Activated CD8-positive, alpha-beta memory T cell treated with anti-CD3 and anti-CD28 coated beads, Interleukin-2, amount 50 U/mL, for 1 hour (primary cell): ENCODE data around the gene MYO1D.
"Not testable (repeated sequence)": the region's sequence is repeated elsewhere in the genome, so short reads cannot be mapped to it uniquely, and the experiment has no call there.

Experiments
- DNase-seq: peaks from one replicate; pipeline ENCODE4 v3.0.0-alpha.2; 2020; ENCODE audit errors: extremely low read depth

MYO1D gene

DNA sequence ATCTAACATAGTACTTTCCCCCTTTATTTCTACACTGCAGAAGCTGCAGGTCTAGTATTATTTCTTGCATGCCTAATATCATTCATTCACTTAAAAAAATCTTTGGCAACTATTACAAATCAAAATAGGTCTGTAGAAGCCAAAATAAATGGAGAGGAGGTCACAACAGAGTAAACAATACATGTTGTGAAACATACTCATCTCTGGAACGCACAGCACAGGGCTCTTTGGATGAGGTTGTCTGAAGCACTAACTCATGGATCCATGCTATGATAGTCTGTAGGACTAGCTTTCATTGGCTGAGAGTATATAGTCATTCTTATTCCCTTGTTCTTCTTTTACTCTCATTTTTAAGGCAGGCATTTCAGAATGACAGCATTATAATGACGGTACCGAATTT, 21.3 kb downstream of the MYO1D start:
- DNase-seq = no peak

DNA sequence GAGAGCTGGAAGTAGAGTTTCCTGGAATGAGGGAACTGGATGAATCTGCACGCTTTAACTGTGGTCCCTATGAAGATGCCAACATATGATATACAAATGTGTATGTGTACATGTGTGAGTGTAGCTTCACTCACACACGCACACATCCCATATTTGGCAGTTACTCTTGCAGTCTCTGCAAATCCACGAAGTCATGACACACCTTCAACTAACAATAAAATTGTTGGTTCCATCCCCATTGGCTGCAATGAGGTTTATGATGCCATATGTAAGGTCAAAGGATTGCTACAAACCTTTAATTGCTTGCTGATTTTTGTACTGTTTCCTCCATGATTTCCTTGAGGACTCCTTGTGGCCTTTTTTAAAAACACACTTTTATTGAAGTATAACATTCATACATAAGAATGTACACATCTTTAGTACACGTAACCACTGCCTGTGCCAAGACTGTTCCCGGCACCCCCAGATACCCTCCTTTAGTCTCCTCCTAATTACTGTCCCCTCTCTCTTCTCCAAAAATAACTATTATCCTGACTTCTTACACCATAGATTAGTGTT, 22.0 kb downstream of the MYO1D start:
- no peak for DNase-seq

DNA sequence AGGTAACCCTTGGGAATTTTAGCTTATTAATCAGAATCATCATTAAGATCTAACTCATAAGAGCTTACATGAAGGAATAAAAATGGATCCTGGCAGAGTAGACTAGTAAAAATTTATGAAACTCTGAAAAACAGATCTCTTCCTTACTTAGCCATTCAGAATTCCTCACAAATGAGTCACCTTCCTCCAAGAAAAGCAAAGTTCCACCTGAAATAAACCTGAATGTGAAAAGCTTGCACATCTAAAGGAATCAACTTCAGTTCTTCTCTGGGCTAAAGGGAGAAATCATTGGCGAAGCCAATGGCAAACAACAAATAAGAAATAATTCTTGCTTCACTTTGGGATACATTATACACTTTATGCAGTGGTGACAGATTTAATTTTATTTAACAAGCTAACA, 22.7 kb downstream of the MYO1D start:
- DNase-seq = no peak

DNA sequence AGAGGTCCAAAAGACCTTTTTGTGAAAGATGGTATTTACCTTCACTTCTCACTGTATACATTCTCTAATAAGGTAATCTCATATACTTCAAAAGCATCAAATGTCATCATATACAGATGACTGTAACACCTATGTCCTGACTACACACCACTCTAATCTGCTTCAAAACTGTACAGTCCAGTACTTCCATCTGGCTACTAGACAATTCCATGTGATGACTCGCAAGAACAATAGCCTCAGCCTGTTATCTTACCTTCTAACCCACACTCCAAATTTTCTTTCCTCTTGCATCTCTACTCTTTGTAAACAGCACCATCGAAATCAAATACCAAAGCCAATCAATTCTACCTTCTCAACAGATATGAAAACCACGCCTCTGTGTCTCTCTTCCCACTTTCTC, 24.1 kb downstream of the MYO1D start:
- no peak for DNase-seq

DNA sequence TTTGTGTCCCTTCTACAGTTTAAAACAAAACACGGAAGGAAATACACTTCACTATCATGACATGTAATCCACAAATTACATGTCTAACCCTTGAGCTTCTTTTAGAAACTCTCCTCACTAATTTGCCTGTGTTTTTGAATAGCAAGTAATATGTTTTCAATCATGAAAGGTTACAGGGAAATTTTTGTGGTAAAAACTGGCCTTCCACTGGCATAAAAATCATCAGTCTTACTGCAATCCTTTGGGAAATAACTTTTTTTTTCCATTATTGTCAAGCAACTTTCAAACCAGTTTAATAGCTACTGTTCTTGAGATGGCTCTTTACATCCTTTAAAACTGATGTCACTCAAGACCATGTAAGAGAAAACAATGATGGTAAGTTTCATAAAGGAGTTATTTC, 27.0 kb downstream of the MYO1D start:
- DNase-seq = no peak

- DNase-seq = no peak
Observed at GRCh38 chr17:32847977-32848376, 28.9 kb downstream of the MYO1D start.

DNA sequence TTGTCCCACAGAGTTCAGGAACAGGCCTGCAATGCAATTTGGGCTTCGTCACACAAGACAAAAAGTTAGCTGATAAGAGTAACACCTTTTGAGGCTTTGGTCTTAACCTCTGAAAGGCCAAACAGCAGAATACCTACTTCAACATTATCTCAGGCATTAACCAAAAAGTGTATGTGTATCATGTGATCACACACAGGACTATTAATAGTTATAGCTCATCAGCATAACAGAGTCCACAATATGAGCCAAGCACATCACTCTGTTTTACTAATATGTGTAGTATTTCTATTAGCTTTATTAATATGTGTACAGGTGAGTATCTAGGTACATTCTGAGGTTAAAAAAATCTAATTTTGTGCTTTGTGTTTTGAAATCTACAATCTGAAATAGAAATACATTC, 30.8 kb downstream of the MYO1D start:
- no peak for DNase-seq

- DNase-seq = no peak
Observed at GRCh38 chr17:32840241-32840640, 36.7 kb downstream of the MYO1D start.

- no peak for DNase-seq
Observed at GRCh38 chr17:32836527-32836926, 40.4 kb downstream of the MYO1D start.

DNA sequence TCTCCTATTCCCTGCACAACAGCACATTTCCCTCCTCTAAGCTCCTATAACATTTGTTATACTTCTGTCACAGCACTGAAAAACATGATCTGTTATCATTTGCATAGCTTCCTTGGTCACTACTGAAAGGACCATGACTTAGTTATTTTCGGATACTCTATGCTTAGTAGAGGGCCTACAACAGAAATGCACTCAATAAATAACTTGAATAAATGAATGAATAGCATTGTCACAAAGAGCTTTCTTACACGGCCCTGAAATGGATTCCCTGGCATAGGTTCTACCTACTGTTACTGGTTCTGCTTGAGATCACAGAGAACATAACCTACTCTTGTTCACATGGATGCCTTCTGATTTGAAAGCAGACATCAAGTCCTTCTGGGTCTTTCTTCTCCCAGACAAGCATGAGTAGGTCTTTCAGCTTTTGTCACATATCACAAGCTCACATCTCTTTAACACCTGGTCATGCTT, 41.6 kb downstream of the MYO1D start:
- no peak for DNase-seq

GRCh38 chr17:32834104-32834503, 42.8 kb downstream of the MYO1D start:
- no peak for DNase-seq

- no peak for DNase-seq
Observed at GRCh38 chr17:32833526-32833925, 43.4 kb downstream of the MYO1D start.

GRCh38 chr17:32833076-32833475, 43.8 kb downstream of the MYO1D start:
- no peak for DNase-seq

- no peak for DNase-seq
Observed at GRCh38 chr17:32831627-32832243, 45.2 kb downstream of the MYO1D start.

GRCh38 chr17:32831223-32831622, 45.7 kb downstream of the MYO1D start:
- DNase-seq = no peak

- no peak for DNase-seq
Observed at GRCh38 chr17:32828822-32829221, 48.1 kb downstream of the MYO1D start.

DNA sequence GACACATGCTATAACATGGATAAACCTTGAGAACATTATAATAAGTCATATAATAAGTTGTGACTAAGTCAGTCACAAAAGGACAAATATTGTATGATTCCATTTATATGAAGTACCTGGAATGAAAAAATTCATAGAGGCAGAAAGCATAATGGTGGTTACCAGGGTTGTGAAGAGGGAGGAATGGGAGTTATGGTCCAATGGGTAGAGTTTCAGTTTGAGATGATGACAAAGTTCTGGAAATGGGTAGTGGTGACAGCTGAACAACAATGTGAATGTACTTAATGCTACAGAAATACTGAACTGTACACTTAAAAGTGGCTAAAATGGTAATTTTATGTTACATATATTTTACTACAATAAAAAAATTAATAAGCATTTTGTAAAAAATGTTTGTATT, 49.7 kb downstream of the MYO1D start:
- no peak for DNase-seq

GRCh38 chr17:32826076-32826475, 50.8 kb downstream of the MYO1D start:
- no peak for DNase-seq

DNA sequence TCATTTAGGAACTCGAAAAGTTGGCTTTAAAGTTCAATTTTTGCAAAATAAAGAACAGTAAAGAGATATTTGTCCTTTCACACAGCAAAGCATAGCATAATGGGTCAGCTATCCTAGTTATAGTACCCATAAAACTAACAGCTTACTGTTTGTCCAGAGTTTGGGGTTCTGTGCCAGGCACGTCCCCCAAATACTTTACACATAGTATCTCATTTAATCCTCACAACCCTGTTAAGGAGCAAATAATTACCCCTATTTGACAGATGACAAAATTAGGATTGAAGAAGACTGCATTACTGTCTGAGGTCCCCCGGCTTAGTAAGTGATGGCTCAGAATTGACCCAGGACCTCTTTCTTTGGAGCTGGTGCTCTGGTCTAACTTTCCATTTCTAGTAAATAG, 52.6 kb downstream of the MYO1D start:
- no peak for DNase-seq

DNA sequence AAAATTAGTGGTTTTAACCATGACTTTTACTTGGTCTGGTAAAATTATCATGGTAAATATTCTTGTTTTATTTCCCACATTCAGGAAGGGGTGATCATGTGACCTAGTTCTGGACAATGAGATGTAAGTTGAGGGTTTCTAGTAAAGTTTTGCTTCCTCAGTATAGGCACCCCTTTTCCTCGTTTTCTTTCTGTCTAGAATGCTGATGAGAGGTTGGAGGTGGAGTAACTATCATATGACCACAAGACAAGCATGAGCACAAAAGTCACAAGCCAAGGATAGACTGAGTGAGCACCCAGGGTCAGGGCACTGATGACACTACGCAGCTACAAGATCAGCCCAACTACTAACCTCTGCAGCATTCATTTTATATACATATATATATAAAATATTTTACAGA, 53.9 kb downstream of the MYO1D start:
- DNase-seq = no peak

GRCh38 chr17:32821987-32822934, 54.7 kb downstream of the MYO1D start:
- not testable (repeated sequence) for DNase-seq

- DNase-seq = no peak
Observed at GRCh38 chr17:32820440-32820839, 56.5 kb downstream of the MYO1D start.

- DNase-seq = no peak
Observed at GRCh38 chr17:32819787-32820186, 57.1 kb downstream of the MYO1D start.
